Pancreas (tissue), 10 donors: Measurements from ENCODE around the gene OPCML. TPM values are rescaled to one million over a fixed set of nuclear protein-coding genes. Genes with fewer than 3 reads are reported as not detected.

Source experiments
- ATAC-seq, 4 donors: fragments of 200-7000 bp; cut with Tn5 transposase; one replicate each; pipeline versions ENCODE4 v1.8.0 to v1.9.1; 2020; ENCODE audit warnings: mild to moderate bottlenecking in 4 of 4, moderate library complexity in 4 of 4
- DNase-seq, 6 donors: peaks; one replicate each; pipeline ENCODE4 v3.0.0-alpha.2; 2020
- FAIRE-seq: peaks from 2 replicates; lab custom pipeline; 2012; peaks lifted over from hg19 to GRCh38; lab: Jason Lieb, UNC
- H3K27ac ChIP-seq, 4 donors: fragments of 200-600 bp; sonication (generic); 1 replicate in 3 of 4; 2 replicates in 1 of 4; pipeline versions ENCODE4 v1.5.0 to v1.8.0; 2020
- H3K27me3 ChIP-seq, 4 donors: fragments of 200-600 bp; one replicate each; pipeline ENCODE4 v1.8.0; 2021
- H3K36me3 ChIP-seq, 3 donors: fragments of 200-600 bp; sonication (generic) in 1 of 3; one replicate each; pipeline versions ENCODE4 v1.5.0 to v1.8.0; 2020 to 2021
- H3K4me1 ChIP-seq, 3 donors: fragments of 200-600 bp; one replicate each; pipeline ENCODE4 v1.8.0; 2021
- H3K4me3 ChIP-seq, 4 donors: fragments of 200-600 bp; sonication (generic) in 2 of 4; one replicate each; pipeline versions ENCODE4 v1.5.0 to v1.8.0; 2020 to 2021
- H3K9me3 ChIP-seq, 4 donors: fragments of 200-600 bp; one replicate each; pipeline ENCODE4 v1.8.0; 2021
- WGBS, 2 donors: extraction: QIAGEN DNeasy Blood & Tissue Kit; methylation state at CpG; one replicate each; pipeline ENCODE4 v1.1.7; 2013; 5-methylcytosine and 5-hydroxymethylcytosine counted together
- intact Hi-C, 3 donors: fragments of 100-400 bp; cut with DNase I; formaldehyde crosslinking; loops; one replicate each; pipeline versions ENCODE4 v1.11.1 to v1.14.2; 2022
- polyA plus RNA-seq, 2 donors: library from polyadenylated mRNA; stranded (reverse); fragments of 200-250 nt; gene quantifications; one replicate each; pipeline ENCODE4 v1.2.3, GENCODE V29; 2013
- total RNA-seq, 6 donors: library from RNA; stranded (reverse); fragmentation: NEBNext Ultra II Directional in 4 of 6; extraction: Animal tissue kit (Norgen Biotek cat#: 25700) in 4 of 6; gene quantifications; one replicate each; pipeline versions ENCODE4 v1.2.1 to v1.2.4, GENCODE V29; 2021 to 2023
- TF ChIP-seq, protein P1 (sequence below), 4 donors: fragments of 200-600 bp; sonication (generic) in 3 of 4; IDR thresholded peaks; one replicate each; pipeline versions ENCODE4 v1.5.0 to v1.8.0; 2021; ENCODE audit warnings: antibody characterized with exemption in 4 of 4
- donor health status: healthy with polysubstance abuse.
- donor health status: DM: no; HTN: no; CAD: no; lungs with moderate emphysema.
- donor health status: DM: no; HTN: no; CAD: no.
- donor health status: control.
- donor health status: control.
- donor health status: Bipolar disorder and iron deficiency.
- donor health status: DM: yes; HTN: yes; CAD: no.
- donor health status: DM: no; HTN: no; CAD: no.
- donor health status: DM: no; HTN: no; CAD: no.
- donor health status: DM: yes; HTN: yes; CAD: no.

OPCML gene
- total and polyA plus RNA-seq, 8 donors: 0.05 to 0.31 (median 0.19) TPM

DNA sequence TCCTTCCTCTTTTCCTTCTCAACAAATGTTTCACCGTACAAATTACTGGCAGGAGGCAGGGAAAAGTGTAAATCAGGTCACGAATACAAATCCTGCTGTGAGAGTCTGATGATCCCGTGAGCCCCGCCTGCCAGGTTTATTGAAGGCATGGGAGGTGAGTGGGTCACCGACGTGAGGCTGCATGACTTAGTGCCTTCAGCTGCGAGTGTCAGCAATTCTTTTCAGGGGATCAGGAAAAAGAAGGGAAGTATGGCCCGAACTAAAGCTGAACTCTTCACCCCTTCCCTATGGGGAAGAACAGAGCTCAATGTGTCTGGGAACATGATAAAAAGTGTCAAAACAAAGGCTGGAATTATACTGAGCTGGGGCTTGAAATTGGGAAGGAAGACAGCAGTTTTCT lies 166.2 kb downstream of the OPCML start:
- intact Hi-C loops: no loop called here
- H3K36me3 ChIP-seq: no peaks in the 10 kb centered on the region
- no peak for ATAC-seq
- FAIRE-seq: no peak
- H3K27ac ChIP-seq: no peak overlapping the region
- TF ChIP-seq, protein P1, sequence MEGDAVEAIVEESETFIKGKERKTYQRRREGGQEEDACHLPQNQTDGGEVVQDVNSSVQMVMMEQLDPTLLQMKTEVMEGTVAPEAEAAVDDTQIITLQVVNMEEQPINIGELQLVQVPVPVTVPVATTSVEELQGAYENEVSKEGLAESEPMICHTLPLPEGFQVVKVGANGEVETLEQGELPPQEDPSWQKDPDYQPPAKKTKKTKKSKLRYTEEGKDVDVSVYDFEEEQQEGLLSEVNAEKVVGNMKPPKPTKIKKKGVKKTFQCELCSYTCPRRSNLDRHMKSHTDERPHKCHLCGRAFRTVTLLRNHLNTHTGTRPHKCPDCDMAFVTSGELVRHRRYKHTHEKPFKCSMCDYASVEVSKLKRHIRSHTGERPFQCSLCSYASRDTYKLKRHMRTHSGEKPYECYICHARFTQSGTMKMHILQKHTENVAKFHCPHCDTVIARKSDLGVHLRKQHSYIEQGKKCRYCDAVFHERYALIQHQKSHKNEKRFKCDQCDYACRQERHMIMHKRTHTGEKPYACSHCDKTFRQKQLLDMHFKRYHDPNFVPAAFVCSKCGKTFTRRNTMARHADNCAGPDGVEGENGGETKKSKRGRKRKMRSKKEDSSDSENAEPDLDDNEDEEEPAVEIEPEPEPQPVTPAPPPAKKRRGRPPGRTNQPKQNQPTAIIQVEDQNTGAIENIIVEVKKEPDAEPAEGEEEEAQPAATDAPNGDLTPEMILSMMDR (IDR thresholded peaks at IDR 0.05): no peak
- DNase-seq: no peak
- no peaks in the 10 kb centered on the region for H3K27me3 ChIP-seq
- H3K4me1 ChIP-seq: no peaks in the 10 kb centered on the region
- H3K4me3 ChIP-seq: no peak overlapping the region
- H3K9me3 ChIP-seq: no peaks in the 10 kb centered on the region
- 30 to 41% methylated on average over 8 of the region's 8 CpGs for WGBS, 2 donors

DNA sequence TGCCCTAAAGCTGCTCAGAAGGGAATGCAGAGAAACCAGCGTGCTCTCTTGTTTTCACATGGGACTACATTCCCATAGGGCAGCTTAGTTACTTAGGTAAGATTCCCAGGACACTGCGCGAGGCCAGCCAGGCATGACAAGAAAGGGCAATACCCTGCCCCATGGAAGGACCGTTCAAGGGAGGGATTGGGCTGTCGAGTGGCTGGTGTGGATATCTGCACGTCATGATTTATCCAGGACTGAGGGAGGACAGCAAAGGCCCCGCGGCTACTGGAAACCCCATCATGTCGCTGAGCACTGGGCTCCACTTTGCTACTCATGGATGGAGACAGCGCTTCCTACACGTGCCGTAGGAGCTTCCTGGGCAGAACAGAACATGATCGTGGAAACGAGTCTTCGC lies 169.4 kb downstream of the OPCML start:
- 76 to 85% methylated on average over 15 of the region's 15 CpGs for WGBS, 2 donors
- ATAC-seq (no peak), FAIRE-seq (no peak), DNase-seq (no peak)
- intact Hi-C loops: no loop called here
- Histone ChIP-seq H3K36me3 (no peaks in the 10 kb centered on the region), H3K4me3 (no peak overlapping the region), H3K27ac (no peak overlapping the region), H3K9me3 (no peaks in the 10 kb centered on the region), H3K4me1 (no peaks in the 10 kb centered on the region), H3K27me3 (no peaks in the 10 kb centered on the region)
- TF ChIP-seq, protein P1 (IDR thresholded peaks at IDR 0.05): no peak

DNA sequence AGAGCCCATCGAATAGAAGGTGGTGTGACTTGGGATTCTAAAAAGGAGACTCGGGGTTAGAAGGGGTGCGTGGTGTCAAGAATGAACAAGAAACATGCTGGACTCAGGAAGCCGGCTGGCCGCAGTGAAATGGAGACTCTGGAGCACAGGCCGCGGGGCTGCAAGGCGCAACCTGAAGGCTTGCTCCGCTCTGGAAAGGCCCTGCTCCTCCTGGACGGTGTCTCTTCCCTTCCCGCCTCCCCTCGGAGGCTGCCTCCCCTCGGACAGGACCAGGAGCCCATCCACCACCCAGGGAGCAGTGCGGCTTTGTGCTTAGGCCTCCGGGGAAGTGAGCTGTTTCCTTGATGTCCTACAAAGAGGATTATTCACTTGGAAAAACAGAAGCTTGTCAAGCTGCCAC lies 170.1 kb downstream of the OPCML start:
- whole genome bisulfite sequencing, 2 donors: 73 to 83% methylated on average over 15 of the region's 15 CpGs
- Histone ChIP-seq H3K27me3 (no peaks in the 10 kb centered on the region), H3K9me3 (no peaks in the 10 kb centered on the region), H3K27ac (no peak overlapping the region), H3K4me1 (no peaks in the 10 kb centered on the region), H3K4me3 (no peak overlapping the region), H3K36me3 (no peaks in the 10 kb centered on the region)
- intact Hi-C loops: no loop called here
- no peak for FAIRE-seq
- ATAC-seq: no peak
- TF ChIP-seq, protein P1 (IDR thresholded peaks at IDR 0.05): no peak
- DNase-seq: no peak

DNA sequence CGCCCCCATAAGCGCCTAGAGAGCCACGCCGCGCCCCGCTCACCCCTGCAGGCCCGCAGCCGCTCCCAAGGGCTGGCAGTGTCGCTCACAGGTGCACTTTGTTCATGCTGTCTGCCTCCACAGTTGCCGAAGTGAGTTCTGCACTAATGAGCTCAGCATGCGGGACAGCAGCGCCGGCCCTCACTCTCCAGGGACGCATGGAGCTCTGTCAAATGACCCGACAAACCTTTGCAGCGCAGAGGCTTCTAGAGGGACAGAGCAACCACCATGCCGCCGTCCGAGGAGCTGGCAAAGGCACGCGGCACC lies 170.7 kb downstream of the OPCML start:
- no peaks in the 10 kb centered on the region for H3K4me1 ChIP-seq
- no peak overlapping the region for H3K4me3 ChIP-seq
- H3K9me3 ChIP-seq: no peaks in the 10 kb centered on the region
- no peak for ATAC-seq
- no peaks in the 10 kb centered on the region for H3K36me3 ChIP-seq
- intact Hi-C loops: no loop called here
- TF ChIP-seq, protein P1 (IDR thresholded peaks at IDR 0.05): no peak
- no peak for DNase-seq
- WGBS, 2 donors: 85 to 91% methylated on average over 21 of the region's 21 CpGs
- H3K27me3 ChIP-seq: no peaks in the 10 kb centered on the region
- no peak for FAIRE-seq
- H3K27ac ChIP-seq: no peak overlapping the region

DNA sequence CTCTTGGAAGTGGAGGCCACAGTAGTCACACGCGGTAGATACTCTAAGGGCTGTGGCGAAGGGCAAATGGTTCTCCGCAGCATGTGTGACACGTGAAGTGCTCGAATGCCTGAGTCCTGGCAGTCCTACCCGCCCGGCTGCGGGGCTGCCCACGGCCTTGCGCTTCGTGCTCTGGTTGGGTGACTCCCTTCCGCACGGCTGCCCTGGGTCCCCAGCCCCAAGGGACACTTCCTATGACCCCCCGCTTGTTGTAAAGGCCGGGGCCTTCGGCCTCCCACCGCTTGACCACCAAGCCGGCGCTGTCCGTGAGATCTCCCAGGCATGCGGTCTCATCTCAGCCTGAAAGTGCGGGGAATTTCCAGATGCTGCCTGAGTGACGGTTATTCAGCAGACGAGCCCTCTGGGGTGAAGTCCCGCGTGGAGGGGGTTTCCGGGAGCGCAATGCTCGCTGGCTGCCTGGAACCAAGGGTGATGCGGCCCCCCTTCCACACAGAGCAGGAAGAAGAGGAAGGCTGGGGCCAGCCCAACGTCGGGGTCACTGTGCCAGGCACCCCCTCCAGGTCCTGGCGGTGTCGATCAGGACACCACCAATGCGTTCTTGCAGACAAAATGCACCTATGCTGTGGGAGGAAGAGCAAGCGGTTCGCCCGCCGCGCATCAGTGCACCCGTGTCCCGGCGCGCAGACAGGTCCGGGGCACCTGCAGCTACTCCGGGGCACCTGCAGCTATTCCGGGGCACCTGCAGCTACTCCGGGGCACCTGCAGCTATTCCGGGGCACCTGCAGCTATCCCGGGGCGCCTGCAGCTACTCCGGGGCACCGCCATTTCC lies 171.2 kb downstream of the OPCML start:
- TF ChIP-seq, protein P1 (IDR thresholded peaks at IDR 0.05): no peak
- H3K4me1 ChIP-seq: no peaks in the 10 kb centered on the region
- H3K27ac ChIP-seq: no peak overlapping the region
- no peak for ATAC-seq
- no peaks in the 10 kb centered on the region for H3K27me3 ChIP-seq
- DNase-seq: peak in 1 of 6 donors; percentile 36
- H3K9me3 ChIP-seq: no peaks in the 10 kb centered on the region
- whole genome bisulfite sequencing, 2 donors: 85 to 88% methylated on average over 54 of the region's 54 CpGs
- H3K4me3 ChIP-seq: no peak overlapping the region
- intact Hi-C loops: no loop called here
- FAIRE-seq: no peak
- no peaks in the 10 kb centered on the region for H3K36me3 ChIP-seq
